Raji (cell line): ENCODE results near the gene AGTRAP.

Experiments used
- POLR2A ChIP-seq: IDR thresholded peaks from 2 replicates; pipeline ENCODE4 v1.6.1; 2011; ENCODE audit warnings: low read depth, low read length, control low read depth; ENCODE audit not compliant: insufficient read depth

AGTRAP gene

GRCh38 chr1:11738783-11739182 lies 2.8 kb downstream of the AGTRAP start:
- no peak for TF ChIP-seq POLR2A

GRCh38 chr1:11740258-11741192 lies 4.6 kb downstream of the AGTRAP start:
- no peak for TF ChIP-seq POLR2A

- TF ChIP-seq POLR2A = no peak
Measured at GRCh38 chr1:11741482-11741881, 5.5 kb downstream of the AGTRAP start.

GRCh38 chr1:11741919-11742558 lies 6.1 kb downstream of the AGTRAP start:
- no peak for TF ChIP-seq POLR2A

GRCh38 chr1:11744287-11744686 lies 8.4 kb downstream of the AGTRAP start:
- TF ChIP-seq POLR2A = no peak

- TF ChIP-seq POLR2A = no peak
Measured at GRCh38 chr1:11746092-11746491, 10.2 kb downstream of the AGTRAP start.

- no peak for TF ChIP-seq POLR2A
Measured at GRCh38 chr1:11746795-11747487, 11.0 kb downstream of the AGTRAP start.

GRCh38 chr1:11748294-11749202 lies 12.6 kb downstream of the AGTRAP start:
- TF ChIP-seq POLR2A = no peak

GRCh38 chr1:11749203-11749689 lies 13.3 kb downstream of the AGTRAP start:
- no peak for TF ChIP-seq POLR2A

GRCh38 chr1:11749996-11750395 lies 14.1 kb downstream of the AGTRAP start:
- TF ChIP-seq POLR2A = no peak

- no peak for TF ChIP-seq POLR2A
Measured at GRCh38 chr1:11751087-11751486, 15.2 kb downstream of the AGTRAP start.

- no peak for TF ChIP-seq POLR2A
Measured at GRCh38 chr1:11752359-11753088, 16.6 kb downstream of the AGTRAP start.

- TF ChIP-seq POLR2A = no peak
Measured at GRCh38 chr1:11753555-11754208, 17.7 kb downstream of the AGTRAP start.
